Measurements from ENCODE around the gene MEI1.

DNA sequence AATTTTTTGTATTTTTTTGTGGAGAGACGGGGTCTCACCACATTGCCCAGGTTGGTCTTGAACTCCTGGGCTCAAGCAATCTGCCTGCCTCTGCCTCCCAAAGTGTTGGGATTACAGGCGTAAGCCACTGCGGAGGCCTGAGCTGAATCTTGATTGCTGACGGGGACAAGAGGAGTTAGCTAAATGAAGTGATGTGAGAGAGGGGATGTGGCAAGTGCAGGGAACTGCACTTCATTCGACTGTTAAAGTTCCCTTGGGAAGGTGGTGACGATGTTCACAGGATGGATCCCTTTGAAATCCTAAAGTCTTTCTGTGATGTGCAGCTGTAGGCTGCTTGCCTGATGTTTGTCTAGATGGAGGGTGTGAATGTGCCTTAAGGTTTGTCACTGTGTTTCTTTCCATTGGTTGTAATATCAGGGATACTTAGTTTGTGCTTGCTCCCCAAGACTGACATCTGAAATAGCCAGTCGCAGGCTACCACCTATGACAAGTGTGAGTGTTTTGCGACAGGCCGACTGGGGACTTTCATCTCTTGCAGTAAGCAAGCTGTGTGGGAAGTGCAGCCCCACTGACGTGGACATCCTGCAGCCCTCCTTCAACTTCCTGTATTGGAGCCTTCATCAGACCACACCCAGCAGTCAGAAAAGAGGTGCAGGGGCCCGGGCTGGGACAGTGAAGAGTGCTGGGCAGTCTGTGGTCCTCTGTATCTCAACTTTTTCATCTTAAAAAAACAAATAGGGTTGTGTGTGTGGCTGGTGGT, 81.6 kb downstream of the MEI1 start:
- TF ChIP-seq, protein P1, sequence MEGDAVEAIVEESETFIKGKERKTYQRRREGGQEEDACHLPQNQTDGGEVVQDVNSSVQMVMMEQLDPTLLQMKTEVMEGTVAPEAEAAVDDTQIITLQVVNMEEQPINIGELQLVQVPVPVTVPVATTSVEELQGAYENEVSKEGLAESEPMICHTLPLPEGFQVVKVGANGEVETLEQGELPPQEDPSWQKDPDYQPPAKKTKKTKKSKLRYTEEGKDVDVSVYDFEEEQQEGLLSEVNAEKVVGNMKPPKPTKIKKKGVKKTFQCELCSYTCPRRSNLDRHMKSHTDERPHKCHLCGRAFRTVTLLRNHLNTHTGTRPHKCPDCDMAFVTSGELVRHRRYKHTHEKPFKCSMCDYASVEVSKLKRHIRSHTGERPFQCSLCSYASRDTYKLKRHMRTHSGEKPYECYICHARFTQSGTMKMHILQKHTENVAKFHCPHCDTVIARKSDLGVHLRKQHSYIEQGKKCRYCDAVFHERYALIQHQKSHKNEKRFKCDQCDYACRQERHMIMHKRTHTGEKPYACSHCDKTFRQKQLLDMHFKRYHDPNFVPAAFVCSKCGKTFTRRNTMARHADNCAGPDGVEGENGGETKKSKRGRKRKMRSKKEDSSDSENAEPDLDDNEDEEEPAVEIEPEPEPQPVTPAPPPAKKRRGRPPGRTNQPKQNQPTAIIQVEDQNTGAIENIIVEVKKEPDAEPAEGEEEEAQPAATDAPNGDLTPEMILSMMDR (IDR thresholded peaks at IDR 0.05; ENCODE audit: low read depth, low read length), result no peak
- no peak for TF ChIP-seq EZH2phosphoT487 (IDR thresholded peaks at IDR 0.05; ENCODE audit: low read depth)

All from OCI-LY3 (cell line).